ENCODE data around the gene BHLHE40.

The BHLHE40 gene

DNA sequence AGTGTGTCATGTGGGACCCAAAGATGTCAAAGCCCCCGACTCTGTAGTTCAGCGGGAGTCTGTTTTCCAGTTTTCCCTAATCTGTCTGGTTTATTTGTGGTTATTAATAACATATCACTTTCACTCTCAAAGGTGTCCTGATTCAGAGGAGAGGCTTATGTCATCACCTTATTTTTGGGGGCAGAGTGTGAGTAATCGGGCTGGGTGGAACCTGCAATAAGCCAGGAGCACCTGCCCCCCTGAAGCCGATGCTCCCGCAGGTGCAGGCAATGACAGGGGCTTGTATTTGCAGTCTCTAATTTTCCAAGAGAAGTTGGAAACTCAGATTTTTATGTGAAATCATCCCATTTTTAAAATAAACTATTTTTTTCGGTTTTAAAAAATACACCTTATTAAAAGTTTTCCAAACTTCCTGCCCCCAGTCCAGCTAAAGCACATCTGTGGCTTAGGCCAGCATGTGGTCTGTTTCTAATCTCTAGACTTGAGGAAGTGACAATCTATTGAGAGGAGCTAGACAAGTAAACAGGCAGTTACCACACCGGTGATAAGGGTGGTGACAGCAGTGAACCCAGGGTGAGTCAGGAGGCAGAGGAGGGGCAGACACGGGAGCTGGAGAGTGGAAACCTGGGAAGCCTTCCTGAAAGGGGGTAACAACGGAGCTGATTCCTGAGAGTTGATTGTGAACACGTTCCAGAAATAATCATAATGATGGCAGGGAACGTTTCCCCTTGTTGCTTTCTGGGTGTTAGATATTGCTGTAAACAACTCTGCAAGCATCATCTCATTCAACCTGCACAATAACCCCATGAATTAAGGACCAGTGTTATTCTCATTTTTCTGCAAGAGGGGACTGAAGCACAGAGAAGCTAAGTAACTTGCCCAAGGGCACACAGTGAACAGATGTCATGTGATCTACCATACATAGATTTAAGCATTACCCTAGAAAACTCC is 37.2 kb downstream of the BHLHE40 start:
- H3K4me3 ChIP-seq (ENCODE audit: low read depth, low read length) = no peak overlapping the region
- peak; percentile 80 for DNase-seq (ENCODE audit: low read depth)

DNA sequence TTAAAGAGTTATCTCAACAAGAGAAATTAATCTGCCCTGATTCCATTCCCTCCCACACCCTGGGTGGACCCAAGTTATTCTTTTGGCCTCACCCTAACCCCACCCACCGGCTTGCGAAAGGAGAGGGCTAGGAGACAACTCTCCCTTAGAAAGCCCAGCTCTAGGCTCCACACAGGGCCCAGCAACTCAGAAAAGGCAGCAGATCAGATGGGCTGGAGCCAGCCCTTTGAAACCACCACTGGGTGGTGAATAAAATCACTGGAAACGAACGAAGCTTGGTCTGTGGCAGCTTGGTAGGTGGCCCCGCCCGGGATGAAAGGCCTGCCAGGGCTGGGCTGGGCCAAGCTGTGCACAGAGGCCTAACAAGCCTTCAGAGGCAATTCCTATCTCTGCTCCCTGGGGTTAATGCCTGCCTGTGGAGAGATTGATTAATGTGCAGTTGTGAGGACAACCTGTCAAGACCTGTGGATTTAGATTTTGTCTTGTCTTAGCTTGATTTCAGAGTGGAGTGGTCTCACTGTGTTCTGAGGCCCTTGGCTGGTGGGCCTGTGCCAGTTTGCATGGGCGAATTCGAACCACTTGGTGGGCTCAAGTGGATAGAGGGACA is 38.8 kb downstream of the BHLHE40 start:
- TF ChIP-seq, protein P1, sequence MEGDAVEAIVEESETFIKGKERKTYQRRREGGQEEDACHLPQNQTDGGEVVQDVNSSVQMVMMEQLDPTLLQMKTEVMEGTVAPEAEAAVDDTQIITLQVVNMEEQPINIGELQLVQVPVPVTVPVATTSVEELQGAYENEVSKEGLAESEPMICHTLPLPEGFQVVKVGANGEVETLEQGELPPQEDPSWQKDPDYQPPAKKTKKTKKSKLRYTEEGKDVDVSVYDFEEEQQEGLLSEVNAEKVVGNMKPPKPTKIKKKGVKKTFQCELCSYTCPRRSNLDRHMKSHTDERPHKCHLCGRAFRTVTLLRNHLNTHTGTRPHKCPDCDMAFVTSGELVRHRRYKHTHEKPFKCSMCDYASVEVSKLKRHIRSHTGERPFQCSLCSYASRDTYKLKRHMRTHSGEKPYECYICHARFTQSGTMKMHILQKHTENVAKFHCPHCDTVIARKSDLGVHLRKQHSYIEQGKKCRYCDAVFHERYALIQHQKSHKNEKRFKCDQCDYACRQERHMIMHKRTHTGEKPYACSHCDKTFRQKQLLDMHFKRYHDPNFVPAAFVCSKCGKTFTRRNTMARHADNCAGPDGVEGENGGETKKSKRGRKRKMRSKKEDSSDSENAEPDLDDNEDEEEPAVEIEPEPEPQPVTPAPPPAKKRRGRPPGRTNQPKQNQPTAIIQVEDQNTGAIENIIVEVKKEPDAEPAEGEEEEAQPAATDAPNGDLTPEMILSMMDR (conservative IDR thresholded peaks at IDR 0.05; ENCODE audit: low read depth, low read length) = no peak
- DNase-seq (ENCODE audit: low read depth) = peak; percentile 47
- H3K4me3 ChIP-seq (ENCODE audit: low read depth, low read length) = no peak overlapping the region

More for the DNA sequence above, 37.2 kb downstream of the BHLHE40 start:
- TF ChIP-seq, protein P1 (conservative IDR thresholded peaks at IDR 0.05; ENCODE audit: low read depth, low read length) = no peak

DNA sequence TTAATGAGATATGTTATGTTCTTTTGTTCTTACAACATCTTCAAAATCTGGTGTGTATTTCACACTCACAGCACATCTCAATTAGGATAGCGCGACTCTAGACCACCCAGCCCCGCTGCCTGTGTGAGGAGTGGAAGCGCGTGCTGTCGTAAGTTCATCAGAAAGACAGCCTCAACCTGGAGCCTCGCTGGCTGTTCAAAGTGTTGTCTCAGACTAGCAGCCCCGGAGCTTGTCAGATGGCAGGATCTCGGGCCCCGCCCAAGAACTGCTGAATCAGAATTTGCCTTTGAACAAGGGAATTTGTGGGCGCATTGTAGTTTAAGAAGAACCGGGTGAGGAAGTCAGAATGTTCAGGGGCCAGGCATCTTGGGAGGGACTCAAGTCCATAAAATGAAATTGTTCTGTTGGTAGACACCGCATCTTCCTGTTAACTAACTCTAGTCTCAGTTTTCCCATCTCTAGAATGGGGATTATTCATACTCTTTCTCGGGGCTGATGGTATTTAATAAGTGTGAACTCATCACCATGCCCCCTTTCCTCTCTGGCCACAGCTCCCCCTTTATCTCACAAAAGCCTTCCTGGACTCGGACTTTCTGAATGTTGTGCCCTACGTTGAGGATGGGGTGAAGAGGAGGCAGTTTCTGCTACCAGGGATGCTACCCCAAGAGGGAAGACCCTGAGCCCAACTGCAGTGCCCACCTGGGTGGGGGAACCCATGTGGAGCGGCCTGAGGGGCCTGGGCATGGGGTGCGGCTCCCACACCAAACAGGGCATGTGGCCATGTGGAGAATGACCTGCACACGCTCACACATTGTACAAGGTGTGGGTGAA is 40.4 kb downstream of the BHLHE40 start:
- TF ChIP-seq, protein P1 (conservative IDR thresholded peaks at IDR 0.05; ENCODE audit: low read depth, low read length) = no peak
- no peak overlapping the region for H3K4me3 ChIP-seq (ENCODE audit: low read depth, low read length)
- DNase-seq (ENCODE audit: low read depth) = no peak

DNA sequence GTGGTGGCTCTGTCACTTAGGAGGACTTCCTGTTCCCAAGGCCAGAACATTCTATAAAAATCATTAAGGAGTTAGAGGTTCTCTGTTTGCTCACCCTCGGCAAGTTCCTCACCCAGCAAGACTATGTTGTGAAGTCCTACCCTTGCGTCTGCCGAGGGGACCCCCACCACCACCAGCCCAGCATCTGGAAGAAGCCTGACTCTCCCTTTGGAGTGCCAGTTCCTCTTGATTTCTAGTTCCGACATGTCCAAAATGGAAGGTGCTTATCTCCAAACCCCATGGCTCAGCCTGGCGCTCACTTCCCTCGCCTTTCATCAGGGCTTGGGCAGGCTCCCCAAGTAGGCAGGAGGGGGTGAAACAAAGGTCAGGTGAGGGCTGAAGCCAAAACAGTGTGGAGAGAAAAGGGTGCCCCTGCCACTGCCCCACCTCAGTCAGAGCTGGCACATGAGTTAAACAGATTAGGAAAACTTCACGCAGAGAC is 41.0 kb downstream of the BHLHE40 start:
- TF ChIP-seq, protein P1 (conservative IDR thresholded peaks at IDR 0.05; ENCODE audit: low read depth, low read length) = no peak
- DNase-seq (ENCODE audit: low read depth) = no peak
- H3K4me3 ChIP-seq (ENCODE audit: low read depth, low read length) = no peak overlapping the region

DNA sequence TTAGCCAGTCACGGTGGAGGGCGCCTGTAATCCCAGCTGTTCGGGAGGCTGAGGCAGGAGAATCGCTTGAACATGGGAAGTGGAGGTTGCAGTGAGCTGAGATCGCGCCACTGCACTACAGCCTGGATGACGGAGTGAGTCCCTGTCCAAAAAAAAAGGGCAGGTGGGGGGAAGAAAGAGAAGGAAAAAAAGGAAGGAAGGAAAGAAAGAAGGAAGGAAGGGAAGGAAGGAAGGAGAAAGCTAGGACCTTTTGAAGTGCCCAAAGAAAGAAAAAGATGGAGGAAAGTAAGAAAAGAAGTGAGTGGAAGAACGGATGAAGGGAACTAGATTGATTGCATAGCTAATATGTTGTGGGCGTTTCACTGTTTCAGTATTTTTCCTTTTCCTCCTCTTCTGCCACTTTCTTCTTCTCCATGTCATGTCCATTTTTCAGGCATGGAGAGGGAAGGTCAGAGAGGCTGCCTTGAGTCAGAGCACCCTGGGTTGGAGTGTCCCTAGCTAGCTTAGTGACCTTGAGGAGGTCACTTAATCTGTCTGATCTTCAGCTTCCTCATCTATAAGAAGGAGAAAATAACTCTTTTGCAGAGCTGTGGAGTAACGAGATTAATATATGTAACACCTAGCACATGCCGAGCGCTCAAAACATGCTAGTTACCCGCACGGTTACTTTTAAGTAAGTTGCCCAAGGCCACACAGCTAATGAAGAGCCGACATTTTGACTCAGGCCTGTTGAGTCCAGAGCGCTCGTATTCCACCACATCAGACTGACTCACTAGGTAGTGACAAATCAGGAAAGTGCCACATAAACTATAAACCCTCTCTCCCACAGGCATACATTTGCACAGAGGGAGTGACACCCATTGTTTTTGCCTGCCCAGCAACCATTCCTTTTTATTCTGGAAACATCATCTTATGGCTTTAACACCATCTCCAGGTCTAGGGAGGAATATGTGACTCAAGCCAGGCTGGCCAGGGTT is 42.2 kb downstream of the BHLHE40 start:
- TF ChIP-seq, protein P1 (conservative IDR thresholded peaks at IDR 0.05; ENCODE audit: low read depth, low read length) = no peak
- H3K4me3 ChIP-seq (ENCODE audit: low read depth, low read length) = no peak overlapping the region
- peak; percentile 24 for DNase-seq (ENCODE audit: low read depth)
